D721Med (cell line): ENCODE measurements around the gene NTF3.

Source experiments
- DNase-seq: peaks from one replicate; pipeline ENCODE4 v3.0.0; 2011; ENCODE audit warnings: low spot score; ENCODE audit not compliant: insufficient read length
- FAIRE-seq: peaks from 2 replicates; lab custom pipeline; 2011; peaks lifted over from hg19 to GRCh38; lab: Jason Lieb, UNC
- TF ChIP-seq, protein P1 (sequence below): IDR thresholded peaks from 2 replicates; pipeline ENCODE4 v1.5.1; 2012; ENCODE audit warnings: mild to moderate bottlenecking, control low read depth; ENCODE audit not compliant: insufficient read depth; ENCODE audit errors: missing control alignments

The NTF3 gene

DNA sequence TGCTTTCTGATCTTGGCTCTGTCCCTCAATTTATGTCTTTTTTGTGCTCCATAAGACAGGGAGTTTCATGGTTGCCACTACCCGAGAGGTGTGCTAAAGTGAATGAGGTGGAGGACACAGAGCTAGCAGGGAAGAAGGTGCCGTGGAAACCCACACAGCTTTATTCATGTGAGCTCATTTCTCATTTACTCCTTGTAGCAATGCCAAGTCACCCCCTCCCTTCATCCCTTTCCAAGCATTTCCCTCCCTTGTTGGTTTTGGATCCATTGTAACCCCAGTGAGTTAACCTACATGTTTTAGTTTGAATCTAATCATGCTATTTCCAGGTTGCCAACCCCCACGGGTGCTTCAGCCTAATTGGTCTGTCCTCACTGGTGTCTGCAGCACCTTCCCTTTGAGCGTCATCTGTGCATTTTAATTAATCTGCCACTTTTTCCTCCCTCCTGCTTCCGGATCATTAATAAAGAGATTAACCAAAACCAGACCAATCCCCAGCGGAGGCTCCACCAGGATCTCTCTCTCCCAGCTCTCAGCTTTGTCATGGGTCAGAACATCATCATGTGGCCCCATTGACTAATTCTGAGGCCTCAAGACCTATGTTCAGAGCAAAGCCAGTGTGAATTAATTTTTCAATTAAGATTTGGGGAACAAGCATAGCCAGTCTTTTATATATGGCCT, 56.2 kb downstream of the NTF3 start:
- no peak for DNase-seq
- no peak for FAIRE-seq
- TF ChIP-seq, protein P1, sequence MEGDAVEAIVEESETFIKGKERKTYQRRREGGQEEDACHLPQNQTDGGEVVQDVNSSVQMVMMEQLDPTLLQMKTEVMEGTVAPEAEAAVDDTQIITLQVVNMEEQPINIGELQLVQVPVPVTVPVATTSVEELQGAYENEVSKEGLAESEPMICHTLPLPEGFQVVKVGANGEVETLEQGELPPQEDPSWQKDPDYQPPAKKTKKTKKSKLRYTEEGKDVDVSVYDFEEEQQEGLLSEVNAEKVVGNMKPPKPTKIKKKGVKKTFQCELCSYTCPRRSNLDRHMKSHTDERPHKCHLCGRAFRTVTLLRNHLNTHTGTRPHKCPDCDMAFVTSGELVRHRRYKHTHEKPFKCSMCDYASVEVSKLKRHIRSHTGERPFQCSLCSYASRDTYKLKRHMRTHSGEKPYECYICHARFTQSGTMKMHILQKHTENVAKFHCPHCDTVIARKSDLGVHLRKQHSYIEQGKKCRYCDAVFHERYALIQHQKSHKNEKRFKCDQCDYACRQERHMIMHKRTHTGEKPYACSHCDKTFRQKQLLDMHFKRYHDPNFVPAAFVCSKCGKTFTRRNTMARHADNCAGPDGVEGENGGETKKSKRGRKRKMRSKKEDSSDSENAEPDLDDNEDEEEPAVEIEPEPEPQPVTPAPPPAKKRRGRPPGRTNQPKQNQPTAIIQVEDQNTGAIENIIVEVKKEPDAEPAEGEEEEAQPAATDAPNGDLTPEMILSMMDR: no peak

DNA sequence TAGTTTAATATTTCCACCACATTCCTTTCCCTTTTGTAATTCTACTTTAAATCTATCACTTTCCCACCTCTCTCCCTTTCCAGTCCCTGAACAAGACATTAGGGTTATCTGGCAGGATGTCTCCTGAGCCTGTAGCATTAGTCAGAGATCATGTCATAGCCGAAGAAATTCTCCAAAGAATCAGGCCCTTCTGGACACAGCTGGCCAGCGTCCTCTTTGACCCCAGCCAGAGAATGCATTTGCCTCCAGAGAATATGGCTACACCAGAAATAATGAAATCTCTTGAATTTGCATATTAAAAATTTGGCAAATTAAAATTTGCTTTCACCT, 56.7 kb downstream of the NTF3 start:
- FAIRE-seq (no peak), DNase-seq (no peak)

GRCh38 chr12:5489017-5489416, 57.1 kb downstream of the NTF3 start:
- DNase-seq: no peak
- FAIRE-seq: no peak
- TF ChIP-seq, protein P1: no peak

More for the DNA sequence above, 56.7 kb downstream of the NTF3 start:
- TF ChIP-seq, protein P1: no peak

- no peak for DNase-seq
- no peak for FAIRE-seq
- TF ChIP-seq, protein P1: no peak
Observed at GRCh38 chr12:5489760-5490406, 58.0 kb downstream of the NTF3 start.

DNA sequence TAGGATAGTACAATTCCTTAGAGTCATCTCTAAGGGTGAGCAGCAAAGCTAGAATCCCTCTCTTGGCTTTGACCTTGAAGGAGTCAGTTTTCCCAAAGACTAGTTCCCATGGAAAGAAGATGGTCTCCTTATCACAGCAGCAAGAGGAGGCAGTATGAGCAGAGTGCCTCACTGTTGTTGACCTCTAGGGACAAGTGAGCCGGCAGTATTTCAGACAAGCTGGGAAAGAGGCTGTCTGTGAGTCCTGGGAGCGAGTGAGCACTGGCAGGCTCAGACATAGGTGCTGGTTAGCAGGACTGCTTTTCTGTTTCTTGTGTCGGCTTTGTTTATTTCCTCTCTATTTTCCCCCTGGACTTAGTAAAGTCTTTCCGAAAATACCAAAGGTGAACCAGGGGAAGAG, 60.7 kb downstream of the NTF3 start:
- TF ChIP-seq, protein P1: no peak
- DNase-seq: no peak
- FAIRE-seq: no peak

GRCh38 chr12:5493018-5493417, 61.1 kb downstream of the NTF3 start:
- DNase-seq (no peak), FAIRE-seq (no peak)
- TF ChIP-seq, protein P1: peak; percentile 5

DNA sequence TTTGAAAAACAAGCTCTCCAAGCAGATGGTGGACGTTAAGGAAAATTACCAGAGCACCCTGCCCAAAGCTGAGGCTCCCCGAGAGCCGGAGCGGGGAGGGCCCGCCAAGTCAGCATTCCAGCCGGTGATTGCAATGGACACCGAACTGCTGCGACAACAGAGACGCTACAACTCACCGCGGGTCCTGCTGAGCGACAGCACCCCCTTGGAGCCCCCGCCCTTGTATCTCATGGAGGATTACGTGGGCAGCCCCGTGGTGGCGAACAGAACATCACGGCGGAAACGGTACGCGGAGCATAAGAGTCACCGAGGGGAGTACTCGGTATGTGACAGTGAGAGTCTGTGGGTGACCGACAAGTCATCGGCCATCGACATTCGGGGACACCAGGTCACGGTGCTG, 62.4 kb downstream of the NTF3 start:
- TF ChIP-seq, protein P1: no peak
- FAIRE-seq (no peak), DNase-seq (no peak)
